ENCODE measurements around the gene ANO2.

Gene ANO2

DNA sequence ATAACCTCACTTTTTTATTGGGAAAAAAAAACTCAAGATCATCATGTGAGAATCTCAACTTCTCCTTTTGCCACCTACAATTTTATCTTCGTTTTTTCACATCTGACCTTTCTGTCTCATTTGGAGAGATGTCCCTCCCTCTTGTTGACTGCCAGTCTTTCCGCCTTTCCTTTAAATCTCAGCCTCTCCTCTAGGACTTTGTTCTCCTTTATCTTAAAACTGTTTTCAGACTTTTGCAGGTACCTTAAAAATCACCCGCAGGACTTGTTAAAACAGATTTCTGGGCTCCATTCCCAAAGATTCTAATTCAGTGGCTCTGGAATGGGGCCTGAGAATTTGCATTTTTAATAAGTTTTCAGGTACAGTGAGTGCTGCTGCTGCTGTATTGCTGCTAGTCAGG is 289.9 kb downstream of the ANO2 start:
- no peaks in the 10 kb centered on the region for H4K20me1 ChIP-seq (ENCODE audit: control insufficient read depth, insufficient read depth, low read depth, low read length)
- no peaks in the 10 kb centered on the region for H3K36me3 ChIP-seq (ENCODE audit: control insufficient read depth, low read length)
- no peaks in the 10 kb centered on the region; the same call in 1 of the 2 replicates for H3K27me3 ChIP-seq (ENCODE audit: control insufficient read depth, low read length)
- H3K4me1 ChIP-seq (ENCODE audit: control insufficient read depth, low read length): no peaks in the 10 kb centered on the region
- no peak overlapping the region for H3K4me2 ChIP-seq (ENCODE audit: low read length)
- H3K79me2 ChIP-seq (ENCODE audit: control insufficient read depth, low read length): no peaks in the 10 kb centered on the region
- no peaks in the 10 kb centered on the region for H3F3A ChIP-seq (ENCODE audit: control insufficient read depth, insufficient read depth)
- TF ChIP-seq EZH2phosphoT487 (IDR thresholded peaks at IDR 0.05; ENCODE audit: borderline replicate concordance, low read length): no peak
- TF ChIP-seq, protein P1, sequence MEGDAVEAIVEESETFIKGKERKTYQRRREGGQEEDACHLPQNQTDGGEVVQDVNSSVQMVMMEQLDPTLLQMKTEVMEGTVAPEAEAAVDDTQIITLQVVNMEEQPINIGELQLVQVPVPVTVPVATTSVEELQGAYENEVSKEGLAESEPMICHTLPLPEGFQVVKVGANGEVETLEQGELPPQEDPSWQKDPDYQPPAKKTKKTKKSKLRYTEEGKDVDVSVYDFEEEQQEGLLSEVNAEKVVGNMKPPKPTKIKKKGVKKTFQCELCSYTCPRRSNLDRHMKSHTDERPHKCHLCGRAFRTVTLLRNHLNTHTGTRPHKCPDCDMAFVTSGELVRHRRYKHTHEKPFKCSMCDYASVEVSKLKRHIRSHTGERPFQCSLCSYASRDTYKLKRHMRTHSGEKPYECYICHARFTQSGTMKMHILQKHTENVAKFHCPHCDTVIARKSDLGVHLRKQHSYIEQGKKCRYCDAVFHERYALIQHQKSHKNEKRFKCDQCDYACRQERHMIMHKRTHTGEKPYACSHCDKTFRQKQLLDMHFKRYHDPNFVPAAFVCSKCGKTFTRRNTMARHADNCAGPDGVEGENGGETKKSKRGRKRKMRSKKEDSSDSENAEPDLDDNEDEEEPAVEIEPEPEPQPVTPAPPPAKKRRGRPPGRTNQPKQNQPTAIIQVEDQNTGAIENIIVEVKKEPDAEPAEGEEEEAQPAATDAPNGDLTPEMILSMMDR (IDR thresholded peaks at IDR 0.05; ENCODE audit: low read depth, low read length, poor library complexity, severe bottlenecking): no peak
- H3K4me3 ChIP-seq (ENCODE audit: low read length): no peak overlapping the region
- H3K9me3 ChIP-seq (ENCODE audit: control insufficient read depth, insufficient read depth, low read length): no peaks in the 10 kb centered on the region
- H3K27ac ChIP-seq (ENCODE audit: low read depth, low read length): no peak overlapping the region
- no peaks in the 10 kb centered on the region for H3K9me2 ChIP-seq (replicated peaks; ENCODE audit: control insufficient read depth, low read length)

GRCh38 chr12:5654019-5654418 is 291.0 kb downstream of the ANO2 start:
- no peak overlapping the region for H3K4me2 ChIP-seq (ENCODE audit: low read length)
- no peak overlapping the region for H3K4me3 ChIP-seq (ENCODE audit: low read length)
- peaks cover 4% of the 10 kb centered on the region for H3K27me3 ChIP-seq (ENCODE audit: control insufficient read depth, low read length)
- H3F3A ChIP-seq (ENCODE audit: control insufficient read depth, insufficient read depth): no peaks in the 10 kb centered on the region
- TF ChIP-seq, protein P1 (IDR thresholded peaks at IDR 0.05; ENCODE audit: low read depth, low read length, poor library complexity, severe bottlenecking): no peak
- TF ChIP-seq EZH2phosphoT487 (IDR thresholded peaks at IDR 0.05; ENCODE audit: borderline replicate concordance, low read length): no peak
- no peak overlapping the region for H3K27ac ChIP-seq (ENCODE audit: low read depth, low read length)
- H4K20me1 ChIP-seq (ENCODE audit: control insufficient read depth, insufficient read depth, low read depth, low read length): no peaks in the 10 kb centered on the region
- H3K79me2 ChIP-seq (ENCODE audit: control insufficient read depth, low read length): no peaks in the 10 kb centered on the region
- no peaks in the 10 kb centered on the region for H3K4me1 ChIP-seq (ENCODE audit: control insufficient read depth, low read length)
- no peaks in the 10 kb centered on the region for H3K9me3 ChIP-seq (ENCODE audit: control insufficient read depth, insufficient read depth, low read length)
- no peaks in the 10 kb centered on the region for H3K9me2 ChIP-seq (replicated peaks; ENCODE audit: control insufficient read depth, low read length)
- H3K36me3 ChIP-seq (ENCODE audit: control insufficient read depth, low read length): no peaks in the 10 kb centered on the region

DNA sequence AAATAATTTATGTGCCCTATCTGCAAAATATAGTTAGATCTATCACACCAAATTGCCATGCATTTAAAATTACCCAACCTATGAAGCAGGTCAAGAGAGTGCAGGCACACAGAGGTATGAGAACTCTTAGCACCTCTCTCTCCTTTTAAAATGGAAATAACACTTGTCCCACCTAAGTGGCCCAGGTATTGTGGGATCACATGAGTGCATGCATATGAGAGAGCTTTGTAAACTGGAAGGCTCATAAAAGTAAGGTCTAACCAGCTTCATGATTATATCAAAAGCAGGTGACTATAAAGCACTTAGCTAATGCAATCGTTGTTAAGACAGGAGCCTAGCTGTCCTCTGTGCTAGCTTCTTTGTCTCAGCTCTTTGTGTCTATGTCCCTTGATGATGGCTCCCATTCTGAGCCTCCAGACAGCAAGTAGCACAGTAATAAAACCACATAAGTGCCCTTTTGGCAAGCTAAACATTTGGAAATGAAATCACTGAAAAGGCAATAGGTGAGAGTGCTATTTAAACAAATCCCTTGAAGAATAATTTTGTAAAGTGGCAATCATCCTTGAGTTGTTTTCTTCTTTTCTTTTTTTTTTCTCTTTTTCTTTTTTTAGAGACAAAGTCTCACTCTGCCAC is 294.1 kb downstream of the ANO2 start:
- H3K4me1 ChIP-seq (ENCODE audit: control insufficient read depth, low read length): no peaks in the 10 kb centered on the region
- peaks cover 4% of the 10 kb centered on the region for H3K27me3 ChIP-seq (ENCODE audit: control insufficient read depth, low read length)
- H4K20me1 ChIP-seq (ENCODE audit: control insufficient read depth, insufficient read depth, low read depth, low read length): no peaks in the 10 kb centered on the region
- H3K9me2 ChIP-seq (replicated peaks; ENCODE audit: control insufficient read depth, low read length): no peaks in the 10 kb centered on the region
- H3K9me3 ChIP-seq (ENCODE audit: control insufficient read depth, insufficient read depth, low read length): no peaks in the 10 kb centered on the region
- no peak overlapping the region for H3K27ac ChIP-seq (ENCODE audit: low read depth, low read length)
- H3K4me3 ChIP-seq (ENCODE audit: low read length): no peak overlapping the region
- no peak for TF ChIP-seq EZH2phosphoT487 (IDR thresholded peaks at IDR 0.05; ENCODE audit: borderline replicate concordance, low read length)
- TF ChIP-seq, protein P1 (IDR thresholded peaks at IDR 0.05; ENCODE audit: low read depth, low read length, poor library complexity, severe bottlenecking): no peak
- no peaks in the 10 kb centered on the region for H3K36me3 ChIP-seq (ENCODE audit: control insufficient read depth, low read length)
- no peaks in the 10 kb centered on the region for H3K79me2 ChIP-seq (ENCODE audit: control insufficient read depth, low read length)
- no peaks in the 10 kb centered on the region for H3F3A ChIP-seq (ENCODE audit: control insufficient read depth, insufficient read depth)
- H3K4me2 ChIP-seq (ENCODE audit: low read length): no peak overlapping the region

Data from DOHH2 (cell line).